M059J (cell line): ENCODE measurements around the gene REP15. TPM values are rescaled to one million over a fixed set of nuclear protein-coding genes. Genes with fewer than 3 reads are reported as not detected.

Experiments used
- total RNA-seq: library from RNA; depleted of rRNA; stranded (reverse); fragments of >200 nt; shearing (Covaris generic); gene quantifications from 2 replicates; pipeline ENCODE4 v1.2.3, GENCODE V29; 2014; rRNA removed

REP15 gene
- total RNA-seq, 1 experiment from 2014 or later, result 1.2 TPM

Other genes with a start within 250 kb of the REP15 start
- 1.6 TPM in 1 of 2 replicates, not detected in the other for gene SMCO2, start 249.7 kb upstream of the REP15 start, total RNA-seq
- gene PPFIBP1, start 172.2 kb upstream of the REP15 start, total RNA-seq, result 25.3 and 45.4 TPM in 2 replicates
- 66.7 and 97.6 TPM in 2 replicates for gene MRPS35, start 14.4 kb downstream of the REP15 start, total RNA-seq
- 9.1 and 13.2 TPM in 2 replicates for gene KLHL42, start 83.8 kb downstream of the REP15 start, total RNA-seq
- gene MANSC4, start 83.8 kb downstream of the REP15 start, total RNA-seq, result not detected in 2 replicates